Measurements from ENCODE around the gene FBRS. TPM values are rescaled to one million over a fixed set of nuclear protein-coding genes. Genes with fewer than 3 reads are reported as not detected.
"Not testable (repeated sequence)": the region's sequence is repeated elsewhere in the genome, so short reads cannot be mapped to it uniquely, and the experiment has no call there.

The FBRS gene
- total RNA-seq, 1 experiment from 2014 or later = 16.8 TPM

DNA sequence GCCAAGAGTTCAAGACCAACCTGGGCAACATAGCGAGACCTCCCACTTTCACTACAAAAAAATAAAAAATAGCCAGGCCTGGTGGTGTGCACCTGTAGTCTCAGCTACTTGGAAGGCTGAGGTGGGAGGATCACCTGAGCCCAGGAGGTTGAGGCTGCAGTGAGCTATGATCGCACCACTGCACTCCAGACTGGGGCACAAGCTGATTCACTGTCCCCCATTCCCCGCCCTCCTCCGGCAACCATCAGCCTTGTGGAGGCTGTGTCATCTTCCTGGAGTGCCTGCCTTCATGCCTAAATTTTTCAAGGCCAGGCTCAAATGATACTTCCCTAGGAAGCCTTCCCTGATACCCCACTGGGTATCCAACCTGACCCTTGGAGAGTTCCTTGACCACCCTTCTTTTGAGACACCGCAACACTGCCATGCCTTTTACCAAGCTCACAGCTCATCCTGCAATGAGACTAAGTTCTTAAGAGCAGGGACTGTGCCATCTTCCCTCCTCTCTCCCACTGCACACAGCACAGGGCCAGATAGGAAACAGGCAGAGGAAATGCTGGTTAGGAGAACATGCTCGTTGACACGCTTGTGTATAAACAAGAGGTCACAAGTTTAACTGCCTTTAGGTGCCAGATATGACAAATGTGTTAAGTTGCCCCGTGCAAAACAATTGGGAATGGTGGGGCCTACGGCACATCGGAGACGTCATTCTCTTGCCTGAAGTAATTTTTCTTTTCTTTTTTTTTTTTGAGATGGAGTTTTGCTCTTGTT, 36.9 kb downstream of the FBRS start:
- H3K27ac ChIP-seq (ENCODE audit: insufficient read length, low read depth, low read length) = no peak overlapping the region
- WGBS (ENCODE audit: extremely low coverage, insufficient read length, low lambda C conversion rate) = no CpG with 5 or more reads among the region's 11 CpGs
- peaks cover 3% of the 10 kb centered on the region; the same call in 1 of the 2 replicates for H3K4me1 ChIP-seq (ENCODE audit: insufficient read depth, low read length)
- H2BK12ac ChIP-seq (ENCODE audit: insufficient read length, low read depth, low read length) = no peak overlapping the region
- no peak overlapping the region for H3K56ac ChIP-seq (ENCODE audit: insufficient read length, low read depth, low read length)
- Mint-ChIP-seq H3K9me3 (peaks cover 0 to 3% of the 10 kb centered on the region in 2 experiments; a peak in 3 of 5 replicates), H3K36me3 (ENCODE audit: insufficient read depth in 1 of 3, low read depth in 3 of 3) (peaks cover 0 to 8% (median 6%) of the 10 kb centered on the region in 3 experiments; a peak in 5 of 7 replicates), H3K4me3 (no peak overlapping the region; a peak in 1 of 5 replicates), H3K4me1 (peaks cover 28 to 38% of the 10 kb centered on the region in 2 experiments), H3K27ac (no peak overlapping the region), H3K27me3 (ENCODE audit: low read depth) (peaks cover 77% of the 10 kb centered on the region)
- TF ChIP-seq, protein P1, sequence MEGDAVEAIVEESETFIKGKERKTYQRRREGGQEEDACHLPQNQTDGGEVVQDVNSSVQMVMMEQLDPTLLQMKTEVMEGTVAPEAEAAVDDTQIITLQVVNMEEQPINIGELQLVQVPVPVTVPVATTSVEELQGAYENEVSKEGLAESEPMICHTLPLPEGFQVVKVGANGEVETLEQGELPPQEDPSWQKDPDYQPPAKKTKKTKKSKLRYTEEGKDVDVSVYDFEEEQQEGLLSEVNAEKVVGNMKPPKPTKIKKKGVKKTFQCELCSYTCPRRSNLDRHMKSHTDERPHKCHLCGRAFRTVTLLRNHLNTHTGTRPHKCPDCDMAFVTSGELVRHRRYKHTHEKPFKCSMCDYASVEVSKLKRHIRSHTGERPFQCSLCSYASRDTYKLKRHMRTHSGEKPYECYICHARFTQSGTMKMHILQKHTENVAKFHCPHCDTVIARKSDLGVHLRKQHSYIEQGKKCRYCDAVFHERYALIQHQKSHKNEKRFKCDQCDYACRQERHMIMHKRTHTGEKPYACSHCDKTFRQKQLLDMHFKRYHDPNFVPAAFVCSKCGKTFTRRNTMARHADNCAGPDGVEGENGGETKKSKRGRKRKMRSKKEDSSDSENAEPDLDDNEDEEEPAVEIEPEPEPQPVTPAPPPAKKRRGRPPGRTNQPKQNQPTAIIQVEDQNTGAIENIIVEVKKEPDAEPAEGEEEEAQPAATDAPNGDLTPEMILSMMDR (conservative IDR thresholded peaks at IDR 0.05) = no peak
- H2BK15ac ChIP-seq (ENCODE audit: low read depth, low read length) = no peak overlapping the region
- H2BK5ac ChIP-seq (ENCODE audit: insufficient read length, low read length) = no peak overlapping the region
- H3K14ac ChIP-seq (ENCODE audit: insufficient read depth, low read length) = no peak overlapping the region
- H3T11ph ChIP-seq (ENCODE audit: low read length) = no peak overlapping the region
- H4K91ac ChIP-seq (ENCODE audit: insufficient read length, low read depth, low read length) = no peak overlapping the region
- H3K9me3 ChIP-seq (ENCODE audit: control insufficient read depth, low read depth, low read length) = no peaks in the 10 kb centered on the region
- DNase-seq = no peak
- H3K79me2 ChIP-seq (ENCODE audit: insufficient read depth, low read length) = peaks cover 6% of the 10 kb centered on the region; the same call in 1 of the 2 replicates
- H2AFZ ChIP-seq (ENCODE audit: low read length) = no peak overlapping the region
- peaks cover 47% of the 10 kb centered on the region for H3K27me3 ChIP-seq (ENCODE audit: insufficient read depth, low read length)
- peaks cover 2% of the 10 kb centered on the region for H3K79me1 ChIP-seq (ENCODE audit: insufficient read depth, low read depth, low read length, poor library complexity, severe bottlenecking)
- H3K18ac ChIP-seq (ENCODE audit: insufficient read length, low read depth, low read length) = no peak overlapping the region
- H2AK5ac ChIP-seq (ENCODE audit: insufficient read length, low read length) = no peak overlapping the region
- peaks cover 9% of the 10 kb centered on the region for H3K23me2 ChIP-seq (ENCODE audit: insufficient read length, low read depth, low read length, poor library complexity, severe bottlenecking)
- H3K9ac ChIP-seq (ENCODE audit: extremely low read depth, insufficient read length, low read length) = no peak overlapping the region
- no peak overlapping the region for H3K4ac ChIP-seq (ENCODE audit: low read depth, low read length)
- no peak overlapping the region for H2BK120ac ChIP-seq (ENCODE audit: low read depth, low read length, poor library complexity, severe bottlenecking)
- peaks cover 2% of the 10 kb centered on the region for H4K20me1 ChIP-seq (ENCODE audit: control insufficient read depth, insufficient read depth, insufficient read length)
- no peak overlapping the region for H4K8ac ChIP-seq (replicated peaks; ENCODE audit: insufficient read length, low read depth, low read length)
- no peak overlapping the region for H4K5ac ChIP-seq (ENCODE audit: insufficient read length, low read depth, low read length)
- H3K4me2 ChIP-seq (ENCODE audit: insufficient read depth, insufficient read length, low read length) = no peak overlapping the region
- H3K23ac ChIP-seq (ENCODE audit: insufficient read length, low read depth, low read length) = no peak overlapping the region
- no peak overlapping the region for H2BK20ac ChIP-seq (ENCODE audit: low read depth, low read length, poor library complexity, severe bottlenecking)

DNA sequence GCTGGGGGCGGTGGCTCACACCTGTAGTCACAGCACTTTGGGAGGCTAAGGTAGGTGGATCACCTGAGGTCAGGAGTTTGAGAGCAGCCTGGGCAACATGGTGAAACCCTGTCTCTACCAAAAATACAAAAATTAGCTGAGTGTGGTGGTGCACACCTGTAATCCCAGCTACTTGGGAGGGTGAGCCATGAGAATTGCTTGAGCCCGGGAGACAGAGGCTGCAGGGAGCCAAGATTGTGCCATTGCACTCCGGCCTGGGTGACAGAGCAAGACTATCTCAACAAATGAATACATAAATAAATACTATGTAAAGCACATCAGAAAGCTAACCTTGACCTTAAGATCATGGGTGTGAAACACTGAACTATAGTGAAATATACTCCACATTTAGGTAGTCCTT, 38.4 kb downstream of the FBRS start:
- H3K27ac ChIP-seq (ENCODE audit: insufficient read length, low read depth, low read length); H2BK12ac ChIP-seq (ENCODE audit: insufficient read length, low read depth, low read length); H3K9me3 Mint-ChIP-seq; H2BK5ac ChIP-seq (ENCODE audit: insufficient read length, low read length); H3K27ac Mint-ChIP-seq; H4K5ac ChIP-seq (ENCODE audit: insufficient read length, low read depth, low read length); H2BK20ac ChIP-seq (ENCODE audit: low read depth, low read length, poor library complexity, severe bottlenecking); H3K23ac ChIP-seq (ENCODE audit: insufficient read length, low read depth, low read length); H3K56ac ChIP-seq (ENCODE audit: insufficient read length, low read depth, low read length); H3K9me3 ChIP-seq (ENCODE audit: control insufficient read depth, low read depth, low read length); H3K79me1 ChIP-seq (ENCODE audit: insufficient read depth, low read depth, low read length, poor library complexity, severe bottlenecking); H3K14ac ChIP-seq (ENCODE audit: insufficient read depth, low read length); H4K8ac ChIP-seq (replicated peaks; ENCODE audit: insufficient read length, low read depth, low read length); H3K4me2 ChIP-seq (ENCODE audit: insufficient read depth, insufficient read length, low read length); H2BK15ac ChIP-seq (ENCODE audit: low read depth, low read length); H3K79me2 ChIP-seq (ENCODE audit: insufficient read depth, low read length); H3K4ac ChIP-seq (ENCODE audit: low read depth, low read length); H3K4me3 Mint-ChIP-seq; H3K18ac ChIP-seq (ENCODE audit: insufficient read length, low read depth, low read length); DNase-seq; H4K20me1 ChIP-seq (ENCODE audit: control insufficient read depth, insufficient read depth, insufficient read length); H3K9ac ChIP-seq (ENCODE audit: extremely low read depth, insufficient read length, low read length); H3T11ph ChIP-seq (ENCODE audit: low read length); H2BK120ac ChIP-seq (ENCODE audit: low read depth, low read length, poor library complexity, severe bottlenecking); H3K23me2 ChIP-seq (ENCODE audit: insufficient read length, low read depth, low read length, poor library complexity, severe bottlenecking); H2AFZ ChIP-seq (ENCODE audit: low read length); H4K91ac ChIP-seq (ENCODE audit: insufficient read length, low read depth, low read length); H2AK5ac ChIP-seq (ENCODE audit: insufficient read length, low read length); H3K4me1 ChIP-seq (ENCODE audit: insufficient read depth, low read length): not testable (repeated sequence)
- Mint-ChIP-seq H3K4me1 (peaks cover 28 to 38% of the 10 kb centered on the region in 2 experiments), H3K36me3 (ENCODE audit: insufficient read depth in 1 of 3, low read depth in 3 of 3) (peaks cover 6 to 21% (median 19%) of the 10 kb centered on the region in 3 experiments), H3K27me3 (ENCODE audit: low read depth) (peaks cover 62% of the 10 kb centered on the region)
- WGBS (ENCODE audit: extremely low coverage, insufficient read length, low lambda C conversion rate) = no CpG with 5 or more reads among the region's 3 CpGs
- H3K27me3 ChIP-seq (ENCODE audit: insufficient read depth, low read length) = peaks cover 32% of the 10 kb centered on the region

Data from H9 (cell line).